GF-D8 (cell line): Measurements from ENCODE around the gene VAMP5.
"Not testable (repeated sequence)": the region's sequence is repeated elsewhere in the genome, so short reads cannot be mapped to it uniquely, and the experiment has no call there.

Experiments
- DNase-seq: peaks from one replicate; lab custom pipeline; 2025; lab: John Stamatoyannopoulos, UW

VAMP5 gene

DNA sequence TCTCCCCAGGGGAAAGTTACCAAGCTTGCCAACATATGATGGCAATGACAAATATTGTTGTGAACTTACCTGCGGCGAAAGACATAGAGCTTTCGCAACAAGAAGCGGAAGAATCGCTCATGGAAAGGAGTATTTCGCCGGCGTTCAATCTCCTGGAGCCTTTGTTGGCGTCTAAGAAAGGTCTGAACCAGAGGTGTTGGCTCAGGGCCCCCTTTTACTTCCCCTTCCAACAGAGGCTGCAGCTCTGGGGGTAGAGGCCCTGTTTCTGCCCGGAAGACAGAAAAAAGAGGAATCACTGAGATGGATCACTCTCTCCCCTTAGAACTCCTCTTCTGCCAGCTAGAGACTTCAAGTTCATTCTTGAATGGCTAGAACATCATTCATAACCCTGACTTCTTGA, 33.7 kb upstream of the VAMP5 start:
- no peak for DNase-seq

DNA sequence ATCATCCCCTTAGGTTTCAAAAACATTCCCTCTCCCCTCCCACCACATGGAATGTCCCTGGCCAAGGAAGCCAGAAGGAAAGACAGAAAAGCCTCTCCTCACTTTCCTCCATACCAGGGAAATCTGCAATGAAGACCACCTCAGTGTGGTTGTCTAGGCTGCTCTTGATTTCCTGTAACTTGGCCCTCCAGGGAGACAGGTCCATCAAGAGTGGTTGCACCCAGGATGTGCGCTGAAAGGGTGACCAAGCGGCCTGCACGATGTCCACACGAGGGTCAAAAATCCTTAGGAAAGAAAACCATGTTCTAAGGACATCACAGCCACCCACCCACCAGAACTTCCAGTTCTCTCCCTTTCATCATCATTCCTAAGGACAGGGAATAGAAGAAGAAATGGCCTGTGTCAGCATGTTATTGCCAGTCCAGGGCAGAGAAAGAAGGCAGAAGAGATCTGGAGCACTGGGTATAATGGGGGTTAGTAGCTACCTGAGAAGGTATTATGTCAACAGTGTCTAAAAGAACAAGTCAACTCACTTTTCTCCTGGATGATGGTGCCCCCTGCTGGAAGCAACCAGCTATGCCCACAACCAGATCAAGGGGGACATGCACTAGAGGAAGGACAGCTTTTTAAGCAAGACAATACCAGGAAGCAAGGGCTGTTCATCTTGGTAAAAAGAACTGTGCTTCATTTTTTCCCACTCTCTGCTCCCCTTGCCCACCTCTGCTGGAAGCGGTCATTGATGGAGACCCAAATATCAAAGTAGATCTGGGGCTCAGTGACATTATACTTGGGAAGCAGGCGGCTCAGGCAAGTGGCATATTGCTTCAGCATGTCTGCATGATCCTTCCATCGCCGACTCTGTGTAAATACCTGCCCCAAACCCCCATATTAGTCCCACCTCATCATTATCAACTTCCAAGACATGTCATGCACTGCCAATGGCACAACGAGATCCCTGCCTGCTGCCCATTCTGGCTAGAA, 32.2 kb upstream of the VAMP5 start:
- peak; percentile 25 for DNase-seq

DNA sequence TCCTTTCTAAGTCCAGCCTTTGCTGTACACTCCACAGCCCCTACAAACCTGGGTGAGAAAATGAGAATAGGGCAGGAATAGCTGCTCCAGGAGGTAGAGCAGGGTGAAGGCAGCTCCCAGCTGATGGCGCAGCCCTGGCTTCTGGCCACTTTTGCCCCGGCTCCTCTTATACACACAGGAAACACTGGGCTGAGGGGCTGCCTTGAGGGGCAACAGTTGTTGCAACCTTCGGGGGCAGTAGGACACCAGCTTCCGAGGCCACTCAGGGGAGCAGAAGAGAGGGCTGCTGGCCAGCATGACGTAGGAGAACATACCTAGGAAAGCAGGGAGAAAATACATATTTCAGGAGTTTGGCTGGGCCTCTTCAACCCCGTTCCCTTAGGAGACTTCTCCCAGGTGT, 31.0 kb upstream of the VAMP5 start:
- no peak for DNase-seq

DNA sequence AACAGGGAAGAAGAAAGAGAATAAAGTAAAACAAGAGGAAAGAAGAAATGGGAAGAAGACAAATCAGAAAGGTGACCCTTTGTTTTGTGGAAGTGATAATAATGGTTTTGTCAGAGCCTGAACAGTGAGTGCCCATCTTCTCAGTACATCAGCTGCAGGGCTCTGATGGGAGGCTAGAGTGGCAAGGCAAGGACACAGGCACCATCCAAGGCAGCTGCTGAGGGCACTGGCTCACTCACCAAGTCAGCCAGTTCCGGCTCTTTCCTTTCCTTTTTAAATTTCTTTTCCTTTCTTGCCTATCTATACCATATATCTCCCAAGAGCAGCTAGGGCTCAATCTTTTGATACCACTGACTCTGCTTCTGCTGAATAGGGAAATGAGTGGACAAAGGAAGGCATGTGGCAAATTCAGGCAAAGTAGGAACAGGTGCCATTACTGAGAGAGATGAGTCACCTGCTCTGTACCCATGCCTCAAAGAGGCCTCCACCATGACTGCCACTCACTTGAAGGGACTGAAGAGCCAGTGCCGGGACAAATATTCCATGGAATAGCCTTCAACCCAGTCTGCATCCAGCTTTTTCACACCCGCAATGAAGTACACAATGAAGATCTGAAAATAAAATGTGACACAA, 29.1 kb upstream of the VAMP5 start:
- DNase-seq: no peak

DNA sequence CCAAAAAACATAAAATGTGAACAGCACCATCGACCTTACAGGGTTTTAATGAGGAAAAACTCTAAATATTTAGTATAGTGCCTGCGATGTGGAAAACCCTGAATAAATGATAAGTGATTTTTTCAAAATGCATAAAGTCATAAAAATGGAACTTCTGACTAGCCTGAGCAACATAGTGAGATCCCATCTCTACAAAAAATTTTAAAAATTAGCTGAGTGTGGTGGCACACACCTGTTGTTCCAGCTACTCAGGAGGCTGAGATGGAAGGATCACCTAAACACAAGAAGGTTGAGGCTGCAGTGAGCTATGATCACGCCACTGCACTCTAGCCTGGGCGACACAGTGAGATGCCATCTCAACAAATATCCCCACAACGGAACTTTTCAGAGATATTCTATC, 27.1 kb upstream of the VAMP5 start:
- no peak for DNase-seq

DNA sequence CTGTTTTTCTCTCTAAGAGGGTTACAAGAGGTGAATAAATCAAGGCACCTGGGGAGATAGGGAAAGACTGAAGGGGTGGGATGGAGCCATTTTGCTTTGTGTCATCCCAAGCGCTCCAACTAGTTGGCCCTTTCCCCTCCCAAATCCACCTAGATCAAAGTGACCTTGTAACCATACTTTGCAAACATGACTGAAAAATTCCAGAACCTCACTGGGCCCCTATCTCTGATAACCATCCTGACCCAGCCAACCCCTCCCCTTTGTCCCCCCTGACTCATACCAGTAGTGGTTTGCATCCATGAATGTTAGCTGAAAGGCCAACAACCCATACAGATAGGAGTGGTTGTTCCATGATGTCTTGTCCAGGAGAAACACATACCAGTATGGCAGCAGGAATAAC, 26.1 kb upstream of the VAMP5 start:
- DNase-seq: no peak

DNA sequence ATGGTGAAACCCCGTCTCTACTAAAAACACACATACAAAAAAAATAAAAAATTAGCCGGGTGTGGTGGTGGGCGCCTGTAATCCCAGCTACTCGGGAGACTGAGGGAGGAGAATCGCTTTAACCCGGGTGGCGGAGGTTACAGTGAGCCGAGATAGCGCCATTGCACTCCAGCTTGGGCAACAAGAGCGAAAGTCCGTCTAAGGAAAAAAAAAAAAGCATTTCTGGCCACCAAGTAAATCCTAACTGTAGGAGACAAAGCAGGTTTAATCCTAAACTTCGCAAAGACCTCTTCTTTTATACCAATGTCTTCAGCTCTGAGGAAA, 23.9 kb upstream of the VAMP5 start:
- not testable (repeated sequence) for DNase-seq

DNA sequence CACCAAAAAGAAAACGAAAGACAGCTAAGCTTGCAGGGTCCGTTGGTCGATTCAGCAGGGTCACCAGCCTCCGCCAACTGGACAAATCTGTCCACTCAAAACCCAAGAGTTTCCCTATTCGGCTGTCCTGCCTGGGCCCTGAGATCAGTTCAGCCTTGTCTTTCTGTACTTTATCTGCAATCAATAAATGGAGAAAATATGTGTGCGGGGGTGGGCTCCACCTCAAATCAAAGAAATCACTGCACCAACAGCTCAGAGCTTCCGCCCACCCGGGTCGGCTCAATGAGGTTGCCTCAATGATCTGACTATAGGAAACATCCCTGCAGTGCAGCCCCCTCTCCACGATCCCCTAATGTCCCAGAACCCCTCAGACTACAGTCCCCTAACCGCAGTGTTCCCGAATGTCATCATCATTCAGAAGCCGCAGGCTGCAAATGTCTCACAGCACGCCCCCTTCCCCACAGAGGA, 23.4 kb upstream of the VAMP5 start:
- DNase-seq: no peak

DNA sequence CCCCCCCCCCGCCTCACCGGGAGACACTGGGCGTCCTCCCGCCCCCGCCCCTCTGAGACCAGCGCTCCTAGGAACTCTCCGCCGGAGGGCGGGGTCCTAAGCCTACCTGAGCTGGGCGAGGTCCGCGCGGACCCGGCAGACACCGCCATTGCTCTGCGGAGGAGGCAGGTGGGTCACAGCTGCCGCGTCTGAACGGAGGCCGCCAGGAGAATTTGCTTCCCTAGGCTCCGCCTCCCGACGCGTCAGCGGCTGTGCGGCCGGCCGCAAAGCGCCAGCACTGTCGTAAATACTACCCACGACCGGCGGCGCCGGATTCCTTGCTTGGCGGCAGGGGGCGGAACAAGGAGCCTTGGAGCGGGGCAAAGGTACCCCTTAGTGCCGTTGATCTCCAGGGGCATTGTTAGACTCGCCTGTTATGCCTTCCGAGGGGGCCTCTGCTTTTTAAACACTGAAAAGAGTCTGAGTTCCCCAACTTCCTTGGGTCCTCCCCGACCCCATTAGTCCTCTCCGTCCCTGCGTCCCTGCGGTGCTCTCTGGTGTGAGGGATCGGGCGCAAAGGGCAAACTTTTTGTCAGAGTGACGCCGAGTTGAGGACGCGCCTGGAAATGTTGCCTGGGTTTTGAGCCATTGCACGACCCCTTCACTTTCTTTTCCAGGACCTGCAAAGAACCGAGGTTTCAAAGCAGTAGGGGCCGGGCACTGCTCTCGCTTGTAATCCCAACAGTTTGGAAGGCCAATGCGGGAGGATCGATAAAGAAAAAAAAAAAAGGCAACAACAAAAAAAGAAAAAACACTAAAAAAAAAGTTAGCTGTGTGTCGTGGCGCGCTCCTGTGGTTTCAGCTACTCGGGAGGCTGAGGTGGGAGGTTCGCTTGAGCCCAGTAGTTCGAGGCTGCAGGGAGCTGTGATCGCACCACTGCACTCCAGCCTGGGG, 22.7 kb upstream of the VAMP5 start, which contains the start of gene GGCX:
Gene GGCX (minus strand): TSS at position 214 of the 933 bp plus-strand sequence. CDS start 65 bp downstream, at position 149.
- peak; percentile 88 for DNase-seq

DNA sequence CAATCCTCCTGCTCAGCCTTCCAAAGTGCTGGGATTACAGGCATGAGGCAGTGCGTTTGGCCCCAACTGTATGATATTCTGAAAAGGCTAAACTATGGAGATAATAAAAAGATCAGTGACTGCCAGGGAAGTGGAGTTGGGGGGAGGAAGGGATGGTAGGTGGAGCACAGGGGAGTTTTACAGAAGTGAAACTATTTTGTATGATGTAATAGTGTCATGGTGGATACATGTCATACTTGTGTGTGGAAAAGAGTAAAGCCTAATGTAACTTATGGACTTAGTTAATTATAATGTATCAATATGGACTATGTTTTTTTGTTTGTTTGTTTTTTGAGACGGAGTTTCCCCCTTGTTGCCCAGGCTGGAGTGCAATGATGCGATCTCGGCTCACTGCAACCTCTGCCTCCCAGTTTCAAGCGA, 20.1 kb upstream of the VAMP5 start:
- no peak for DNase-seq

DNA sequence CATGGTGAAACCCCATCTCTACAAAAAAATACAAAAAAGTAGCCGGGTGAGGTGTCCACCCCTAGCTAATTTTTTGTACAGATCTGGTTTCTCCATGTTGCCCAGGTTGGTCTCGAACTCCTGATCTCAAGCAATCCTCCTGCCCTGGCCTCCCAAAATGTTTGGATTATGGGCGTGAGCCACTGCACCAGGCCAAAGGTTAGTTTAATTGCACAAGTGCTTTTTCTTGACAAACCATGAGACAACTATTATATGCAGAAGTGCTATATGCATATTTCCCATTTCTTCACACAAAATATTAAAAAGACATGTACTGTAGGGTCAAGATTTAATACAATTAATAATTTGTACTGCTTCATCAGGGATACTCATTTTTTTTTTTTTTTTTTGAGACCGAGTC, 18.0 kb upstream of the VAMP5 start:
- no peak for DNase-seq

DNA sequence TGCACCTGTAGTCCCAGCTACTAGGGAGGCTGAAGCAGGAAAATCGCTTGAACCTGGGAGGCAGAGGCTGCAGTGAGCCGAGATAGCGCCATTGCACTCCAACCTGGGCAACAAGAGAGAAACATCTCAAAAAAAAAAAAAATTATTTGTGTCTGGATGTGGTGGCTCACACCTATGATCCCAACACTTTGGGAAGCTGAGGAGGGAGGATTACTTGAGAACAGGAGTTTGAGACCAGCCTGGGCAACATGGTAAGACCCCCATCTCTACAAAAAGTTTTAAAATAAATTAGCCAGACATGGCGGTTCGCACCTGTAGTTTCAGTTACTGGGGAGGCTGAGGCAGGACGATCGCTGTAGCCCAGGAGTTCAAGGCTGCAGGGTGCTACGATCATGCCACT, 8.5 kb upstream of the VAMP5 start:
- DNase-seq: no peak

DNA sequence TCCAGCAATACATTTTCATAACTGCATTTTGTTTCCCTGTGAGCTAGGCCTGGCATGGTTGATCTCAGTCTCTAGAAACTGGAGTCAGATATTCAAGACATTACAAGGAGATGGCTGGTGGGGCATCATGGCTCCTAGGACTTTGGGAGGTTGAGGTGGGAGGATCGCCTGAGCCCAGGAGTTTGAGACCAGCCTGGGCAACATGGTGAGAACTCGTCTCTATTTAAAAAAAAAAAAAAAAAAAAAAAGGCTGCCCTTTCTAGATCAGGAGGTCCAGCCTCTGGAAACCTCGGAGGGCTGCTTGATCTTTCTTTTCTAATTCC, 7.2 kb upstream of the VAMP5 start:
- DNase-seq: no peak

DNA sequence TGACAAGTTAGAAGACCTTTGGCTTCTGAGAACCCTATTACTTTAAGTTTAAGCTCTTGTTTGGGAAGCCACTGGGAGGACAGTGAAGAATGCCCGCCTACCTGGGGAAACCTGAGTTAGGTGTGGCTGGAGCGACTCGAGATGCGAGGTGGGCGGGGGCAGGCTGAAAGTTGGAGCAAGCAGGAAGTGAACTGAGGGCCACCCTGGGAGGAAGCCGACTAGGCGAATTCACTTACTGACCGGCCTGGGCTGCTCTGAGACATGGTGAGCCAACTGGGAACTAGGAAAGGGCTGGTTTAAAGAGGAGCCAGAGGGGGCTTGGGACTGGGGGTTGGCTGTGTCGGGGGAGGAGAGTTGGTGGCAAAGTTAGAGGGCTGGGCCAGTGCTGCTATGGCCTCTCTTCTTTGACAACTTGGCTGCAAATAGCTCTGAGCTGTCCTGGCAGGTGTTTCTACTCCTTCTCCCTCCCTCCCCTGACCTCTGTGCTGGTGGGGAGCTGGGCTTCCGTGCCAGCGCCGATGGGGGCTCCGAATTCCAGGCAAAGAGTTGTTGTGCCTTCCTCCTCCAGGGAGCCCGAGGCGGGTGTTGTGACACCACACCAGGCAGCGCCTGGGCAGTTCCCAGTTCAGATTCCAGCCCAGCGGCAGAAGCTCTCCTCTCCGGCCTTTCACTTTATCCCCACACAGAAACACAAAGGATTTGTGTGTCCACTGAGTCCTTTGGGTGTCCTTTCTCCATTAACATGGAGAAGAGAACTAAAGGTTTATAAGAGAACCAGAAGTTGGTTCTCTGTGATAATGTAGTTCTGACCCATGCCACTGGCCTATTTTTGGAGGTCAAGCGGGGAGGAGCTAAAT, 6.6 kb upstream of the VAMP5 start, which contains the start of gene VAMP8:
Gene VAMP8 (plus strand): TSS at position 201 of the 857 bp plus-strand sequence. CDS start 61 bp downstream, at position 262.
- DNase-seq: peak; percentile 57

DNA sequence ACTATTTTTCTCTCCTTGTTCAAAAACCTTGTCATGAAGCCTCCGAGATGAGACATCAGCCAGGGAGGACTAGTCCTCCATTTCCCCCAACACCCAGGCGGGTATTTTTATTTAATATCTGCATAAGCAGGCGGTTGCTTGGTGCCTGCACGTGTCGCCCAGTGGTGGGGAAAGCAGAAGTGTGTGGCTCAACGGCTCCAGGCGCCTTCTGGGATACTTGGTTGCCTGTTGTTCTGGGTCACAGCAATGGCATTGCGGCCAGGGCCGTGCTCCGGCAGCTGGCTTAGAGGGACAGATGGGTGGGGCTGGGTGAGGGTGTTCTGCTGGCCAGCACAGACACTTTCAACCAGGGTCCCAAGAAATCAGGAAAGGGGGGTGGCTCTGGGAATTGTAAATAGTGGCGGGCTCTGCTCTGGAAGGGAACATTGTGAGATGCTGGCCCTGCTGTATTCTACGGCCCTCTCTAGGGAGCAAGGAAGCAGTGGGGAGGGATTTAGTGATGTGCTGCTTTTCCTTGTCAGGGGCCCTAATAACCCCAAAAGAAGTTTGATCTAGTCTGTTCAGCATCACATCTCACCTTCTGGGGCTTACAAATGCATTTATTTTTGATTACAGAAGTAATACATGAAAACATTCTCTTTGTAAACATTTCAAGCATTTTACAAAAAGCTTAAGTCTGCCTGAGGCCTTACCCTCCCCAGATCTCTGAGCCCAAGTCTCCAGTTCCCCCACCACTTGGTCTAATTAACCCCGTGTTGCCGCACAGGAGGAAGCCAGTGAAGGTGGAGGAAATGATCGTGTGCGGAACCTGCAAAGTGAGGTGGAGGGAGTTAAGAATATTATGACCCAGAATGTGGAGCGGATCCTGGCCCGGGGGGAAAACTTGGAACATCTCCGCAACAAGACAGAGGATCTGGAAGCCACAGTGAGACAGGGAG, 5.7 kb upstream of the VAMP5 start:
- DNase-seq: peak; percentile 84

DNA sequence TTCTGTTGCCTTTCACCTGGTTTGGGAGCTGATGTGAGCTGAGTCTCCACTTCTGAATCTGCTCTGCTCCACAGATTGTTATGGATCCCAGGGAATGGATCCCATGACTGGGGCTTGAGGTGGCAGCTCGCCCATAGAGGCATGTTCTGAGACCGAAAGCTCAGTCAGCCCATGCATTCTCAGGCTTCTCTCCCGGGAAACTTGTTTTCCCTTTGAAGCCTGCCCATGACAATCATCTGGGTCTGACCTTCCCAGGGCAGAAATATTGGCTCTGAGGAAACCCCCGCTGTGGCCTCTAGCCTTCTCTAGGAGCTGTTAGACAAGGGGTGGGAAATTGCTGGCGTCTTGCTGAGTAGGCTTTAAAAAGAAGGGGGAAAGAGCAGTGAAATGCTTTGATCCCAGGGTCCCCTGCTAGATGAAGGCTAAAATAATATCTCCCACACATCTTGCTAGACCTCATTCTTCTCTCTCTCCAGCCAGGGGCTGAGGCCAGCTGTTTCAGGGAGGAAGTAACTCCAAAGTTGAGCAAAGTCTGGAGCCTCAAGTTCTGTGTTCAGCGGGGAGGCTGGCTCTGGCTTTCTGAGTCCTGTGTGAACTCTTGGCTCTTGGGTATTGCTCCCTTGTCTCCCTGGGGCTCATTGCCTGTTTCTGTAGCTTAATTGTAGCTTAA, 4.8 kb upstream of the VAMP5 start:
- peak; percentile 83 for DNase-seq

DNA sequence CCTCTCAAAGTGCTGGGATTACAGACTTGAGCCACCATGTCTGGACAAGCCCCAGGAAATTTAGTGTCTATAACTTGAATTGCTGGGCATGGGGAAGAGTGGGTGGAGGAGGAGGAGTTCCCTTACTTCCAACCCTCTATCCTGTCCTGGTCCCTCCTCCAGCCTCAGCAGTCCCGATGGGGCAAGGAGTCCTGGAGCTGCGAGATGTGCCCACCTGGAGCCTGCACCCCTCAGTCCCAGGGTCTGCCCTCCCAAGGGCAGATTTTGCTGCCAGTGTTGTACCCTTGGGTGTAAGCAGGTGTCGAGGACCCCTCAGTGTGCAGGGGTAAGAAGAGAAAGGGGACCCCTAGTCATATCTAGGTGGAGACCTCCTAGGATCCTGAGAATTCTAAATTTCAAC, 4.0 kb upstream of the VAMP5 start:
- DNase-seq: no peak

DNA sequence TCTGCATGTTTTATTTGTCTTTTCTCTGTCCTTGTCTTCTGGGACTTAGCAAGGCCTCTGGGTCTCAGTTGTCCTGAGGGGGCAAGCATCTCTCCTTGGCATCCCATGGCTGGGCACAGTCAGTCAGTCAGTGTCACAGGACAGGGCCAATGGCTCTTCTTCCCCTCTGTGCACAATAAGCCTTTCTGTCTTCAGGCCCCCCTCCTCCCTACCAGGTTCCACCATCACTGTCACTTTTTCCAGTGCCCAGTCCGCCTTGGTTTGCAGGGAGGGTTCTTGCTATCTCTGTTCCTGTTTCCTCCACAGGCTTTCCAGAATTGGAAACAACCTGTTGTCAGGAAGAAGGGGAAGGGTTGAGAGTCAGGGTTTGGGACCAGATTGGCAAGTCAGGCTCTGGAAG, 1.7 kb upstream of the VAMP5 start:
- DNase-seq: no peak

DNA sequence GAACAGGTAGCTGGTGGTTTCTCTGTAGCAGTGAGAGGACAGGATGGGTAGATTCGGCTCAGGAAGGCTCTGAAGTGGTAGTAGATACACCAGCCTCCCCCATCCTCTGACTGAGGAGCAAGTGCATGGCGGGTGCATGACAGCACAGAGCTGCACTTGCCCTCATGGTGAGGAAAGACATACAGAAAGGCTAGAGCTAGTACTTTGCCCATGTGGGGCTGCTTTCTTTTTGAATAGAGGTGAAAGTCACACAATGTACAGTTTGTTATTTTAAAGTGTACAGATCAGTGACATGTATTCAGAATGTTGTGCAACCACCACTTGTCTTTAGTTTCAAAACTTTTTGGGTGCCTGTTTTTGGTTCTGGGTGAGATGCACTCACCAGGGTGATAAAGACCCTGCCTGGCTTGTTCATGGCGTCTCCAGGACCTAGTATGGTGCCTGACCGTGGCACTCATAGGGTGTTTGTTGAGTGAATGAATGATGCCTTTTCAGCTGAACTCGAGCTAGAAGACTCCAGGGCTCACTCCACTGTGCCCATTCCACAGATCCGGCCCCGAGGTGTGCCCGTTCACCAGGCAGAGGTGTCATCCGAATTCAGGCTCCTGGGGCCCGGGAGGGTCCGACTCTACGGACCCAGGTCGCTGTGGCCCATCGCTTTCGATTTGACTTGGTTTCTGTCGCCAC, 421 bp upstream of the VAMP5 start:
- no peak for DNase-seq
